Psoas muscle (tissue), 8 donors: Measurements from ENCODE around the gene DNAJC1. TPM values are rescaled to one million over a fixed set of nuclear protein-coding genes. Genes with fewer than 3 reads are reported as not detected.
"Not testable (repeated sequence)": the region's sequence is repeated elsewhere in the genome, so short reads cannot be mapped to it uniquely, and the experiment has no call there.

ENCODE experiments used
- ATAC-seq, 4 donors: fragments of 200-7000 bp; cut with Tn5 transposase; one replicate each; pipeline ENCODE4 v1.9.1; 2020; ENCODE audit warnings: moderate library complexity in 3 of 4, mild to moderate bottlenecking in 2 of 4
- DNase-seq, 2 donors: peaks; one replicate each; pipeline ENCODE4 v3.0.0-alpha.2; 2020
- H3K27ac ChIP-seq: fragments of 200-600 bp; one replicate; pipeline ENCODE4 v1.8.0; 2022
- H3K27me3 ChIP-seq, 3 donors: fragments of 200-600 bp in 1 of 3; one replicate each; pipeline versions ENCODE4 v1.6.1 to v1.8.0; 2013 to 2022; ENCODE audit warnings: low read length in 2 of 3, mild to moderate bottlenecking in 2 of 3, moderate library complexity in 1 of 3; ENCODE audit not compliant: insufficient read depth in 3 of 3
- H3K36me3 ChIP-seq, 2 donors: fragments of 200-600 bp in 1 of 2; one replicate each; pipeline versions ENCODE4 v1.6.1 to v1.8.0; 2013 to 2022; ENCODE audit warnings: low read depth in 1 of 2, mild to moderate bottlenecking in 1 of 2, moderate library complexity in 1 of 2; ENCODE audit not compliant: insufficient read depth in 1 of 2
- H3K4me1 ChIP-seq: fragments of 200-600 bp; one replicate; pipeline ENCODE4 v1.8.0; 2022
- H3K4me3 ChIP-seq: fragments of 200-600 bp; one replicate; pipeline ENCODE4 v1.8.0; 2022; ENCODE audit warnings: mild to moderate bottlenecking
- H3K9me3 ChIP-seq: fragments of 200-600 bp; one replicate; pipeline ENCODE4 v1.8.0; 2022
- CTCF ChIP-seq: fragments of 200-600 bp; IDR thresholded peaks from one replicate; pipeline ENCODE4 v1.8.0; 2022; ENCODE audit warnings: antibody characterized with exemption
- WGBS, 3 donors: extraction: QIAGEN DNeasy Blood & Tissue Kit; methylation state at CpG; one replicate each; pipeline versions ENCODE4 v1.1.6 to v1.1.7; 2013; 5-methylcytosine and 5-hydroxymethylcytosine counted together
- intact Hi-C, 2 donors: fragments of 100-400 bp; cut with DNase I; formaldehyde crosslinking; loops; one replicate each; pipeline versions ENCODE4 v1.11.0 to v1.14.2; 2022
- polyA plus RNA-seq, 3 donors: library from polyadenylated mRNA; stranded (reverse); fragments of 200-250 nt; gene quantifications; one replicate each; pipeline ENCODE4 v1.2.3, GENCODE V29; 2013
- total RNA-seq, 4 donors: library from RNA; stranded (reverse); fragmentation: NEBNext Ultra II Directional in 2 of 4; extraction: Animal tissue kit (Norgen Biotek cat#: 25700) in 2 of 4; gene quantifications; one replicate each; pipeline versions ENCODE4 v1.2.1 to v1.2.4, GENCODE V29; 2021 to 2023
- donor health status: healthy with polysubstance abuse.
- donor health status: DM: no; HTN: no; CAD: no; lungs with moderate emphysema.
- donor health status: Bipolar disorder and iron deficiency.
- donor health status: healthy.
- donor health status: DM: yes; HTN: yes; CAD: no.
- donor health status: DM: no; HTN: no; CAD: no.
- donor health status: DM: no; HTN: no; CAD: no.
- donor health status: DM: yes; HTN: yes; CAD: no.

Gene DNAJC1
- total and polyA plus RNA-seq, 7 donors = 6.7 to 21.5 (median 13.2) TPM

GRCh38 chr10:21825345-21825744 lies 178.2 kb downstream of the DNAJC1 start:
- no peaks in the 10 kb centered on the region for H3K36me3 ChIP-seq
- WGBS, 3 donors = 96 to 98% (median 97%) methylated on average over 3 of the region's 3 CpGs
- no peak for DNase-seq
- H3K4me1 ChIP-seq = no peaks in the 10 kb centered on the region
- H3K9me3 ChIP-seq = peaks cover 42% of the 10 kb centered on the region
- no peak overlapping the region for H3K4me3 ChIP-seq
- no peak for TF ChIP-seq CTCF
- ATAC-seq = no peak
- H3K27ac ChIP-seq = no peak overlapping the region
- intact Hi-C loops = loop anchor here in 1 of 2 donors (10.0 kb wide), 1 partner anchor 49 kb away; no protein-coding TSS in a partner anchor
- no peaks in the 10 kb centered on the region for H3K27me3 ChIP-seq

GRCh38 chr10:21824409-21824808 lies 179.1 kb downstream of the DNAJC1 start:
- TF ChIP-seq CTCF = no peak
- ATAC-seq (no peak), DNase-seq (no peak)
- Histone ChIP-seq H3K36me3 (no peaks in the 10 kb centered on the region), H3K4me3 (no peak overlapping the region), H3K4me1 (no peaks in the 10 kb centered on the region), H3K9me3 (peaks cover 35% of the 10 kb centered on the region), H3K27ac (no peak overlapping the region), H3K27me3 (no peaks in the 10 kb centered on the region)
- WGBS, 3 donors = 93 to 97% (median 95%) methylated on average over 4 of the region's 4 CpGs
- intact Hi-C loops = loop anchor here in 1 of 2 donors (10.0 kb wide), 1 partner anchor 50 kb away; no protein-coding TSS in a partner anchor

GRCh38 chr10:21823617-21824016 lies 179.9 kb downstream of the DNAJC1 start:
- no peaks in the 10 kb centered on the region for H3K27me3 ChIP-seq
- no peak overlapping the region for H3K27ac ChIP-seq
- intact Hi-C loops = loop anchor here in 1 of 2 donors (10.0 kb wide), 1 partner anchor 51 kb away; no protein-coding TSS in a partner anchor
- no peaks in the 10 kb centered on the region for H3K4me1 ChIP-seq
- H3K9me3 ChIP-seq = peaks cover 31% of the 10 kb centered on the region
- no peaks in the 10 kb centered on the region for H3K36me3 ChIP-seq
- ATAC-seq = no peak
- TF ChIP-seq CTCF = no peak
- no peak for DNase-seq
- WGBS, 3 donors = 80 to 85% (median 80%) methylated on average over 2 of the region's 2 CpGs
- no peak overlapping the region for H3K4me3 ChIP-seq

GRCh38 chr10:21822273-21822672 lies 181.3 kb downstream of the DNAJC1 start:
- intact Hi-C loops = loop anchor here in 1 of 2 donors (10.0 kb wide), 1 partner anchor 53 kb away; no protein-coding TSS in a partner anchor
- 97 to 100% (median 97%) methylated on average over 6 of the region's 6 CpGs for WGBS, 3 donors
- not testable (repeated sequence) for H3K4me3 ChIP-seq

GRCh38 chr10:21820952-21821351 lies 182.6 kb downstream of the DNAJC1 start:
- TF ChIP-seq CTCF = no peak
- 61 to 88% (median 83%) methylated on average over 1 of the region's 1 CpG for WGBS, 3 donors
- intact Hi-C loops = loop anchor here in 1 of 2 donors (10.0 kb wide), 1 partner anchor 54 kb away; no protein-coding TSS in a partner anchor
- DNase-seq = no peak
- H3K27ac ChIP-seq = no peak overlapping the region
- H3K4me1 ChIP-seq = no peaks in the 10 kb centered on the region
- peaks cover 7% of the 10 kb centered on the region for H3K9me3 ChIP-seq
- no peak overlapping the region for H3K4me3 ChIP-seq
- no peaks in the 10 kb centered on the region for H3K36me3 ChIP-seq
- no peaks in the 10 kb centered on the region for H3K27me3 ChIP-seq
- ATAC-seq = no peak

More at GRCh38 chr10:21822273-21822672, 181.3 kb downstream of the DNAJC1 start:
- not testable (repeated sequence) for H3K27ac ChIP-seq, DNase-seq, H3K27me3 ChIP-seq, H3K36me3 ChIP-seq, H3K4me1 ChIP-seq, ATAC-seq
- peaks cover 20% of the 10 kb centered on the region for H3K9me3 ChIP-seq

GRCh38 chr10:21818416-21818815 lies 185.1 kb downstream of the DNAJC1 start:
- H3K4me1 ChIP-seq, H3K27me3 ChIP-seq, ATAC-seq, H3K9me3 ChIP-seq, H3K36me3 ChIP-seq, intact Hi-C loops, DNase-seq, H3K27ac ChIP-seq, H3K4me3 ChIP-seq: not testable (repeated sequence)
- WGBS, 3 donors = 90 to 93% (median 93%) methylated on average over 7 of the region's 7 CpGs
